Naive thymus-derived CD4-positive, alpha-beta T cell (primary cell): Measurements from ENCODE around the gene PKD2L2. TPM values are rescaled to one million over a fixed set of nuclear protein-coding genes. Genes with fewer than 3 reads are reported as not detected.
"Not testable (repeated sequence)": the region's sequence is repeated elsewhere in the genome, so short reads cannot be mapped to it uniquely, and the experiment has no call there.

Experiments used
- ATAC-seq: fragments of 150-1000 bp; cut with Tn5 transposase; 2 replicates; pipeline ENCODE4 v1.10.0; 2021; ENCODE audit warnings: mild to moderate bottlenecking, moderate library complexity
- CTCF ChIA-PET: fragments of 350-600 bp; sonication (Branson Sonifier 250); formaldehyde crosslinking; loops from one replicate; lab custom pipeline; 2021; ENCODE audit warnings: antibody characterized with exemption; lab: Charles Lee
- POLR2A ChIA-PET: fragments of 350-600 bp; sonication (Branson Sonifier 250); formaldehyde crosslinking; loops from one replicate; lab custom pipeline; 2021; ENCODE audit warnings: antibody characterized with exemption, inconsistent platforms; lab: Charles Lee
- DNase-seq, 9 donors: peaks; one replicate each; pipeline versions ENCODE4 v3.0.0 to v3.0.0-alpha.2; 2020 to 2022; ENCODE audit warnings: mixed read lengths in 1 of 9
- H3K27ac ChIP-seq: one replicate; pipeline ENCODE4 v1.7.0; 2013; ENCODE audit warnings: mild to moderate bottlenecking, low read depth, low read length, moderate library complexity
- H3K27me3 ChIP-seq, 2 donors: one replicate each; pipeline ENCODE4 v1.7.0; 2013; ENCODE audit warnings: low read length in 2 of 2, mild to moderate bottlenecking in 2 of 2, moderate library complexity in 2 of 2; ENCODE audit not compliant: control insufficient read depth in 2 of 2, insufficient read depth in 2 of 2
- H3K36me3 ChIP-seq, 3 experiments: 1 replicate in 2 of 3; 2 replicates in 1 of 3; pipeline ENCODE4 v1.7.0; 2013; ENCODE audit warnings: low read length in 3 of 3, mild to moderate bottlenecking in 3 of 3, moderate library complexity in 1 of 3; ENCODE audit not compliant: insufficient read depth in 3 of 3, control insufficient read depth in 2 of 3
- H3K4me1 ChIP-seq, 2 donors: one replicate each; pipeline ENCODE4 v1.7.0; 2013; ENCODE audit warnings: low read length in 2 of 2, mild to moderate bottlenecking in 2 of 2, moderate library complexity in 1 of 2; ENCODE audit not compliant: control insufficient read depth in 2 of 2, insufficient read depth in 2 of 2
- H3K4me3 ChIP-seq: 2 replicates; pipeline ENCODE4 v1.7.0; 2013; ENCODE audit warnings: mild to moderate bottlenecking, low read length
- H3K9me3 ChIP-seq, 3 experiments: 1 replicate in 2 of 3; 2 replicates in 1 of 3; pipeline ENCODE4 v1.7.0; 2013; ENCODE audit warnings: low read length in 3 of 3; ENCODE audit not compliant: control insufficient read depth in 2 of 3
- H3K27ac Mint-ChIP-seq, 9 donors: one replicate each; pipeline ENCODE4 v1.8.0; 2020 to 2022; ENCODE audit warnings: mixed read lengths in 9 of 9, mild to moderate bottlenecking in 8 of 9, moderate library complexity in 5 of 9, inconsistent platforms in 2 of 9
- H3K27me3 Mint-ChIP-seq, 5 donors: one replicate each; pipeline ENCODE4 v1.8.0; 2021 to 2022; ENCODE audit warnings: mixed read lengths in 5 of 5, mild to moderate bottlenecking in 1 of 5
- H3K36me3 Mint-ChIP-seq, 5 donors: one replicate each; pipeline ENCODE4 v1.8.0; 2020 to 2022; ENCODE audit warnings: mixed read lengths in 5 of 5, mild to moderate bottlenecking in 3 of 5, inconsistent platforms in 1 of 5
- H3K4me1 Mint-ChIP-seq, 7 donors: one replicate each; pipeline ENCODE4 v1.8.0; 2020 to 2022; ENCODE audit warnings: mixed read lengths in 7 of 7, mild to moderate bottlenecking in 3 of 7, inconsistent platforms in 1 of 7
- H3K4me3 Mint-ChIP-seq, 10 donors: one replicate each; pipeline ENCODE4 v1.8.0; 2020 to 2022; ENCODE audit warnings: mild to moderate bottlenecking in 10 of 10, mixed read lengths in 10 of 10, moderate library complexity in 6 of 10, inconsistent platforms in 2 of 10
- H3K9me3 Mint-ChIP-seq, 11 donors: one replicate each; pipeline ENCODE4 v1.8.0; 2020 to 2022; ENCODE audit warnings: mixed read lengths in 11 of 11, mild to moderate bottlenecking in 4 of 11, inconsistent platforms in 1 of 11, moderate library complexity in 1 of 11
- intact Hi-C, 2 donors: fragments of 100-400 bp; cut with micrococcal nuclease; formaldehyde crosslinking; loops; one replicate each; pipeline ENCODE4 v1.15.1; 2023
- polyA plus RNA-seq, 2 donors: library from polyadenylated mRNA; unstranded; fragments of 300-500 nt; fragmentation: Illumina TruSeq; gene quantifications; one replicate each; pipeline ENCODE4 v1.2.3, GENCODE V29; 2021
- total RNA-seq, 6 experiments: library from RNA in 5 of 6; stranded (reverse) in 5 of 6; gene quantifications; 1 replicate in 5 of 6; 2 replicates in 1 of 6; pipeline ENCODE4 v1.2.3 and lab custom pipeline; 2021 to 2026

PKD2L2 gene
- total and polyA plus RNA-seq, 7 experiments from 2014 or later = 0.26 to 1.2 (median 0.46) TPM; not detected in 3

GRCh38 chr5:137957948-137958347 is 68.7 kb downstream of the PKD2L2 start:
- Mint-ChIP-seq H3K4me1 (peaks cover 0 to 6% (median 4%) of the 10 kb centered on the region in 7 donors), H3K27me3 (no peaks in the 10 kb centered on the region), H3K27ac (peak overlapping the region in 1 of 9 donors; percentile 2), H3K4me3 (no peak overlapping the region), H3K9me3 (no peaks in the 10 kb centered on the region), H3K36me3 (peaks cover 4 to 45% (median 30%) of the 10 kb centered on the region in 5 donors)
- no peak overlapping the region for H3K4me3 ChIP-seq
- no peaks in the 10 kb centered on the region for H3K9me3 ChIP-seq
- H3K27ac ChIP-seq = no peak overlapping the region
- DNase-seq = no peak
- H3K27me3 ChIP-seq = no peaks in the 10 kb centered on the region
- H3K4me1 ChIP-seq = no peaks in the 10 kb centered on the region
- ATAC-seq = no peak
- intact Hi-C loops = no loop called here
- CTCF ChIA-PET = no interaction called here
- H3K36me3 ChIP-seq = peaks cover 7 to 65% (median 10%) of the 10 kb centered on the region in 3 experiments
- POLR2A ChIA-PET = no interaction called here

GRCh38 chr5:137959488-137959887 is 70.2 kb downstream of the PKD2L2 start:
- intact Hi-C loops = no loop called here
- peaks cover 4 to 39% (median 26%) of the 10 kb centered on the region in 5 donors for H3K36me3 Mint-ChIP-seq
- CTCF ChIA-PET = no interaction called here
- H3K4me1 Mint-ChIP-seq = peaks cover 0 to 6% (median 5%) of the 10 kb centered on the region in 7 donors
- Histone ChIP-seq H3K4me1 (no peaks in the 10 kb centered on the region), H3K9me3 (no peaks in the 10 kb centered on the region), H3K27me3 (no peaks in the 10 kb centered on the region), H3K27ac (no peak overlapping the region), H3K4me3 (no peak overlapping the region), H3K36me3 (peaks cover 4 to 58% (median 7%) of the 10 kb centered on the region in 3 experiments)
- H3K9me3 Mint-ChIP-seq = no peaks in the 10 kb centered on the region
- no peaks in the 10 kb centered on the region for H3K27me3 Mint-ChIP-seq
- DNase-seq (no peak), ATAC-seq (no peak)
- POLR2A ChIA-PET = no interaction called here
- peak overlapping the region in 1 of 9 donors; percentile 5 for H3K27ac Mint-ChIP-seq
- no peak overlapping the region for H3K4me3 Mint-ChIP-seq

GRCh38 chr5:137960141-137960540 is 70.9 kb downstream of the PKD2L2 start:
- Mint-ChIP-seq H3K36me3 (peaks cover 4 to 39% (median 26%) of the 10 kb centered on the region in 5 donors), H3K27ac (peak overlapping the region in 2 of 9 donors; percentile 18 to 69)
- H3K36me3 ChIP-seq = peaks cover 4 to 58% (median 7%) of the 10 kb centered on the region in 3 experiments

GRCh38 chr5:137960819-137961218 is 71.6 kb downstream of the PKD2L2 start:
- CTCF ChIA-PET = interaction anchor here (0.5 to 0.7 kb wide), 3 partner anchors 10 to 170 kb away, joined by 3 to 5 read pairs (median 3); no protein-coding TSS in a partner anchor
- no peak overlapping the region for H3K27ac ChIP-seq
- no peak overlapping the region for H3K4me3 ChIP-seq
- H3K36me3 ChIP-seq = peaks cover 4 to 58% (median 7%) of the 10 kb centered on the region in 3 experiments
- H3K27me3 ChIP-seq = no peaks in the 10 kb centered on the region
- intact Hi-C loops = no loop called here
- Mint-ChIP-seq H3K36me3 (peaks cover 10 to 46% (median 33%) of the 10 kb centered on the region in 5 donors), H3K27ac (no peak overlapping the region), H3K4me3 (no peak overlapping the region), H3K4me1 (peaks cover 0 to 11% (median 5%) of the 10 kb centered on the region in 7 donors), H3K27me3 (no peaks in the 10 kb centered on the region), H3K9me3 (no peaks in the 10 kb centered on the region)
- no peak for DNase-seq
- H3K9me3 ChIP-seq = no peaks in the 10 kb centered on the region
- no peaks in the 10 kb centered on the region for H3K4me1 ChIP-seq
- POLR2A ChIA-PET = interaction anchor here (0.6 kb wide), 1 partner anchor 658 kb away, joined by 3 read pairs; no protein-coding TSS in a partner anchor
- ATAC-seq = no peak

More at GRCh38 chr5:137960141-137960540, 70.9 kb downstream of the PKD2L2 start:
- H3K4me3 ChIP-seq = no peak overlapping the region
- no peaks in the 10 kb centered on the region for H3K4me1 ChIP-seq
- H3K27ac ChIP-seq = no peak overlapping the region
- Mint-ChIP-seq H3K4me3 (no peak overlapping the region), H3K4me1 (peaks cover 0 to 6% (median 5%) of the 10 kb centered on the region in 7 donors), H3K27me3 (no peaks in the 10 kb centered on the region), H3K9me3 (no peaks in the 10 kb centered on the region)
- intact Hi-C loops = no loop called here
- no peaks in the 10 kb centered on the region for H3K9me3 ChIP-seq
- no peak for ATAC-seq
- ChIA-PET POLR2A (no interaction called here), CTCF (interaction anchor here (0.6 kb wide), 1 partner anchor 185 kb away, joined by 3 read pairs; no protein-coding TSS in a partner anchor)
- no peaks in the 10 kb centered on the region for H3K27me3 ChIP-seq
- DNase-seq = no peak

- H3K4me3 Mint-ChIP-seq, ATAC-seq, intact Hi-C loops, H3K27ac Mint-ChIP-seq, H3K9me3 ChIP-seq, H3K4me1 Mint-ChIP-seq, H3K27me3 Mint-ChIP-seq, H3K4me3 ChIP-seq, DNase-seq, H3K4me1 ChIP-seq, H3K27ac ChIP-seq, H3K27me3 ChIP-seq, CTCF ChIA-PET, POLR2A ChIA-PET: not testable (repeated sequence)
- H3K36me3 ChIP-seq = peaks cover 0 to 17% (median 0%) of the 10 kb centered on the region in 3 experiments
- peaks cover 16 to 59% (median 38%) of the 10 kb centered on the region in 5 donors for H3K36me3 Mint-ChIP-seq
- H3K9me3 Mint-ChIP-seq = peaks cover 3 to 22% (median 6%) of the 10 kb centered on the region in 11 donors
Observed at GRCh38 chr5:137970384-137970783, 81.1 kb downstream of the PKD2L2 start.

- H3K27me3 ChIP-seq = no peaks in the 10 kb centered on the region
- intact Hi-C loops = no loop called here
- no peak overlapping the region for H3K4me3 ChIP-seq
- H3K9me3 ChIP-seq = no peaks in the 10 kb centered on the region
- Mint-ChIP-seq H3K27me3 (no peaks in the 10 kb centered on the region), H3K4me1 (peaks cover 0 to 10% (median 0%) of the 10 kb centered on the region in 7 donors), H3K36me3 (peaks cover 29 to 63% (median 50%) of the 10 kb centered on the region in 5 donors), H3K9me3 (peaks cover 3 to 16% (median 7%) of the 10 kb centered on the region in 11 donors), H3K4me3 (no peak overlapping the region), H3K27ac (no peak overlapping the region)
- peaks cover 0 to 33% (median 5%) of the 10 kb centered on the region in 3 experiments for H3K36me3 ChIP-seq
- no peak overlapping the region for H3K27ac ChIP-seq
- POLR2A ChIA-PET = no interaction called here
- CTCF ChIA-PET = no interaction called here
- no peak for ATAC-seq
- no peak for DNase-seq
- H3K4me1 ChIP-seq = no peaks in the 10 kb centered on the region
Observed at GRCh38 chr5:137975208-137975607, 86.0 kb downstream of the PKD2L2 start.

- no peak for DNase-seq
- Mint-ChIP-seq H3K4me1 (peaks cover 0 to 32% (median 20%) of the 10 kb centered on the region in 7 donors), H3K36me3 (peaks cover 2 to 33% (median 19%) of the 10 kb centered on the region in 5 donors), H3K27ac (peak overlapping the region in 1 of 9 donors; percentile 39), H3K4me3 (no peak overlapping the region), H3K27me3 (no peaks in the 10 kb centered on the region), H3K9me3 (no peaks in the 10 kb centered on the region)
- H3K27me3 ChIP-seq = no peaks in the 10 kb centered on the region
- CTCF ChIA-PET = no interaction called here
- intact Hi-C loops = no loop called here
- no peaks in the 10 kb centered on the region for H3K9me3 ChIP-seq
- H3K4me3 ChIP-seq = no peak overlapping the region
- H3K27ac ChIP-seq = no peak overlapping the region
- ATAC-seq = no peak
- H3K36me3 ChIP-seq = peaks cover 0 to 3% (median 0%) of the 10 kb centered on the region in 3 experiments
- POLR2A ChIA-PET = no interaction called here
- H3K4me1 ChIP-seq = no peaks in the 10 kb centered on the region
Observed at GRCh38 chr5:137989419-137989818, 100.2 kb downstream of the PKD2L2 start.
